Fibroblast of lung (primary cell): Measurements from ENCODE around the gene TMEM234. TPM values are rescaled to one million over a fixed set of nuclear protein-coding genes. Genes with fewer than 3 reads are reported as not detected.

Experiments used
- DNase-seq, 2 donors: peaks; one replicate each; pipeline versions ENCODE4 v3.0.0 to v3.0.0-alpha.2; 2010; ENCODE audit warnings: low read depth in 2 of 2
- H2AFZ ChIP-seq: 2 replicates; pipeline ENCODE4 v1.5.1; 2012; ENCODE audit warnings: low read length, control low read depth, inconsistent platforms
- H3K27ac ChIP-seq: 2 replicates; pipeline ENCODE4 v1.5.1; 2011; ENCODE audit warnings: low read length, control low read depth; ENCODE audit not compliant: insufficient read depth
- H3K27me3 ChIP-seq: 2 replicates; pipeline ENCODE4 v1.5.1; 2011; ENCODE audit warnings: mild to moderate bottlenecking, low read length; ENCODE audit not compliant: control insufficient read depth, insufficient read depth
- H3K36me3 ChIP-seq: 2 replicates; pipeline ENCODE4 v1.5.1; 2011; ENCODE audit warnings: low read length; ENCODE audit not compliant: control insufficient read depth, insufficient read depth
- H3K4me1 ChIP-seq: 2 replicates; pipeline ENCODE4 v1.5.1; 2011; ENCODE audit warnings: low read length; ENCODE audit not compliant: control insufficient read depth, insufficient read depth; ENCODE audit errors: extremely low read depth
- H3K4me2 ChIP-seq: 2 replicates; pipeline ENCODE4 v1.5.1; 2011; ENCODE audit warnings: low read length, control low read depth; ENCODE audit not compliant: insufficient read depth; ENCODE audit errors: extremely low read depth
- H3K4me3 ChIP-seq, 4 experiments: fragments of 200-600 bp in 1 of 4; sonication (generic) in 1 of 4; replicated peaks in 1 of 4; 2 replicates each; pipeline ENCODE4 v1.5.1; 2011 to 2016; ENCODE audit warnings: low read length in 4 of 4, low read depth in 3 of 4, mild to moderate bottlenecking in 3 of 4, control low read depth in 2 of 4, inconsistent platforms in 1 of 4, mixed read lengths in 1 of 4; ENCODE audit not compliant: insufficient read depth in 1 of 4; ENCODE audit errors: control extremely low read depth in 1 of 4
- H3K79me2 ChIP-seq: 2 replicates; pipeline ENCODE4 v1.5.1; 2012; ENCODE audit warnings: mild to moderate bottlenecking, low read length, inconsistent platforms; ENCODE audit not compliant: control insufficient read depth, insufficient read depth
- H3K9ac ChIP-seq: 2 replicates; pipeline ENCODE4 v1.5.1; 2011; ENCODE audit warnings: mild to moderate bottlenecking, low read length, control low read depth; ENCODE audit not compliant: insufficient read depth
- H3K9me3 ChIP-seq: 2 replicates; pipeline ENCODE4 v1.5.1; 2012; ENCODE audit warnings: low read depth, low read length; ENCODE audit not compliant: control insufficient read depth, insufficient read depth
- H4K20me1 ChIP-seq: 2 replicates; pipeline ENCODE4 v1.5.1; 2011; ENCODE audit warnings: low read length; ENCODE audit not compliant: control insufficient read depth, insufficient read depth; ENCODE audit errors: extremely low read depth
- EZH2 ChIP-seq: IDR thresholded peaks from 2 replicates; pipeline ENCODE4 v1.5.1; 2012; ENCODE audit warnings: low read length, control low read depth, mild to moderate bottlenecking; ENCODE audit errors: missing control alignments
- polyA plus RNA-seq, 2 donors: library from polyadenylated mRNA; depleted of rRNA in 1 of 2; stranded (reverse) in 1 of 2; unstranded in 1 of 2; fragments of >200 nt; gene quantifications; 2 replicates each; pipeline ENCODE4 v1.2.1, GENCODE V29; 2011 to 2012; ENCODE audit warnings: missing spikeins in 1 of 2
- total RNA-seq: library from RNA; depleted of rRNA; stranded (reverse); fragments of >200 nt; gene quantifications from 2 replicates; pipeline ENCODE4 v1.2.1, GENCODE V29; 2014
- TF ChIP-seq, protein P1 (sequence below), 2 donors: IDR thresholded peaks in 1 of 2; conservative IDR thresholded peaks in 1 of 2; 1 replicate in 1 of 2; 2 replicates in 1 of 2; pipeline ENCODE4 v1.5.1; 2011 to 2012; ENCODE audit warnings: low read length in 2 of 2, control low read depth in 1 of 2, inconsistent platforms in 1 of 2, low read depth in 1 of 2, mild to moderate bottlenecking in 1 of 2

Gene TMEM234
- total and polyA plus RNA-seq, 2 donors (not counting 1 experiment from before 2014, with no cell fraction given), result 15.8 to 17.5 TPM

DNA sequence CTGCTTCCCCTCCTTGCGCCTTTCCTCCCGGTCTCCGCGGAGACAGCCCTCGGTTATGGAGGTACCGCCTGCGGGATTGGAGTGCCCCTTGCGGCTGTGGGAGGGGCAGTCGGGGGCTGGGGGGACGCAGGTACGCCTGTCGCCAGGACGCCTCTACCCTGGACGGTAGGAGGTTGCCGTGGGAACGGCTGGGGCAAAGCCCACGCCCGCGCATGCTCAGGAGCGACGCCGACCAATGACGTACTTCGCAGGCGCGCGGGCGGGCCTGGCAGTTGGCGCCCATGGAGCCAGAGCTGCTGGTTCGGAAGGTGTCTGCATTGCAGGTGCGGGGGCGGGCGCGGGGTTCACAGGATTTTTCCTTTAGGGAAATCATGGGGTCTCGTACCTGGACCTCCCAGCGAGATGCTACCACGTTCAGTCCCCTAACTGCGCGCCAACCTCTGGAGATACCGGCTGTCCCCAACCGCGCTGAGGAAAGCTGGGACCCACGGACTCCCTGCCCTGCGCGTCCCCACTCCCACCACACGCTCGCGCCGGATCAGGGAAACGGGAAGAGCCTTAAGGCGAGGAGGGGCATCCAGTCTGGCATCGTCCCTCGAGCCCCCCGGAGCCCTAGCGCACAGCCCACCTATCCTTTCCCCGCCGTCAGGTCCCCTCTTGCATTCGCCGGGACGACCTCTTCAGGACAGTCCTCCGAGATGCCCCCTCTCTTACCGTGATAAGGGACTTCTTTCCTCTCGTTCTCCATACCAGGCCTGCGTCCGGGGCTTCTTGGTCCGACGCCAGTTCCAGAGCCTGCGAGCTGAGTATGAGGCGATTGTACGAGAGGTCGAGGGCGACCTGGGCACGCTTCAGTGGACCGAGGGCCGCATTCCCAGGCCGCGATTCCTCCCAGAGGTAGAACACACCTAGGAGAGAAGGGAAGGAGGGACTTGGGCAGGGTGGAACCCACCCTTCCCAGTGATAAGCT is 16.5 kb downstream of the TMEM234 start, which contains the start of gene IQCC:
Gene IQCC, plus strand, starts transcription at position 271 of the 970 bp plus-strand sequence. Its CDS starts 11 bp downstream, at position 282.
- TF ChIP-seq, protein P1, sequence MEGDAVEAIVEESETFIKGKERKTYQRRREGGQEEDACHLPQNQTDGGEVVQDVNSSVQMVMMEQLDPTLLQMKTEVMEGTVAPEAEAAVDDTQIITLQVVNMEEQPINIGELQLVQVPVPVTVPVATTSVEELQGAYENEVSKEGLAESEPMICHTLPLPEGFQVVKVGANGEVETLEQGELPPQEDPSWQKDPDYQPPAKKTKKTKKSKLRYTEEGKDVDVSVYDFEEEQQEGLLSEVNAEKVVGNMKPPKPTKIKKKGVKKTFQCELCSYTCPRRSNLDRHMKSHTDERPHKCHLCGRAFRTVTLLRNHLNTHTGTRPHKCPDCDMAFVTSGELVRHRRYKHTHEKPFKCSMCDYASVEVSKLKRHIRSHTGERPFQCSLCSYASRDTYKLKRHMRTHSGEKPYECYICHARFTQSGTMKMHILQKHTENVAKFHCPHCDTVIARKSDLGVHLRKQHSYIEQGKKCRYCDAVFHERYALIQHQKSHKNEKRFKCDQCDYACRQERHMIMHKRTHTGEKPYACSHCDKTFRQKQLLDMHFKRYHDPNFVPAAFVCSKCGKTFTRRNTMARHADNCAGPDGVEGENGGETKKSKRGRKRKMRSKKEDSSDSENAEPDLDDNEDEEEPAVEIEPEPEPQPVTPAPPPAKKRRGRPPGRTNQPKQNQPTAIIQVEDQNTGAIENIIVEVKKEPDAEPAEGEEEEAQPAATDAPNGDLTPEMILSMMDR (conservative IDR thresholded peaks at IDR 0.05 in 1 of 2, IDR thresholded peaks at IDR 0.05 in 1 of 2; ENCODE audit: low read depth in 1 of 2, low read length in 2 of 2), result no peak
- TF ChIP-seq EZH2, result no peak
- Histone ChIP-seq H3K9me3 (no peaks in the 10 kb centered on the region), H3K9ac (peak within 1 kb of the TSS; percentile 91), H3K4me1 (peaks cover 6% of the 10 kb centered on the region), H3K79me2 (no peaks in the 10 kb centered on the region), H3K27me3 (no peaks in the 10 kb centered on the region), H3K27ac (peak within 1 kb of the TSS; percentile 90), H2AFZ (peak within 1 kb of the TSS; percentile 70), H3K4me3 (peak within 1 kb of the TSS; percentile 76 to 87 (median 82)), H3K36me3 (no peaks in the 10 kb centered on the region), H3K4me2 (peak within 1 kb of the TSS; percentile 99), H4K20me1 (no peaks in the 10 kb centered on the region)
- DNase-seq, result peak; percentile 74 to 77

DNA sequence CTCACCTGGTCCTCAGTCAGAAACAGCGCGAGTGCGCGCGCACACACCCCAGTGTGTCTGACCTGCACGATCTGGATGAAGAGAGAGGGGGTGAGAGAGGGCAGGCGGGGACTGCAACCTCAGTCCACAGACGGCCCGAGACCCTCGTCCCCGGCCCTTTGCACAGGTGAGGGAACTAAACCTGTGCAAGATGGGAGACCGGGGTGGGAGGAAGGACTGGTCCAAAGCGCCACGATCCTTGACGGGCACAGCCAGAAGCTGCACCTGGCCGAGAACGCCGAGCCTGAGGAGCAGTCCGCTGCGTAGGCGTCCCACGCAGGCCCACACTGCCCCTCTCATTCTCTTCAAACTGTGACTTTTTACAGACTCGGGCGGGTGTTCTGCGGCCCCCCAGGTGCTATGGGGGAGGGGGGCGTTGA is 17.2 kb downstream of the TMEM234 start:
- Histone ChIP-seq H3K9me3 (no peaks in the 10 kb centered on the region), H4K20me1 (no peaks in the 10 kb centered on the region), H3K79me2 (no peaks in the 10 kb centered on the region), H3K36me3 (no peaks in the 10 kb centered on the region), H3K4me1 (peaks cover 8% of the 10 kb centered on the region), H3K9ac (peak overlapping the region; percentile 91), H3K27ac (peak overlapping the region; percentile 90), H3K4me2 (peak overlapping the region; percentile 99), H3K27me3 (no peaks in the 10 kb centered on the region), H3K4me3 (peak overlapping the region; percentile 76 to 87 (median 82)), H2AFZ (peak overlapping the region; percentile 56)
- TF ChIP-seq, protein P1 (conservative IDR thresholded peaks at IDR 0.05 in 1 of 2, IDR thresholded peaks at IDR 0.05 in 1 of 2; ENCODE audit: low read depth in 1 of 2, low read length in 2 of 2), result no peak
- no peak for TF ChIP-seq EZH2
- DNase-seq, result no peak

DNA sequence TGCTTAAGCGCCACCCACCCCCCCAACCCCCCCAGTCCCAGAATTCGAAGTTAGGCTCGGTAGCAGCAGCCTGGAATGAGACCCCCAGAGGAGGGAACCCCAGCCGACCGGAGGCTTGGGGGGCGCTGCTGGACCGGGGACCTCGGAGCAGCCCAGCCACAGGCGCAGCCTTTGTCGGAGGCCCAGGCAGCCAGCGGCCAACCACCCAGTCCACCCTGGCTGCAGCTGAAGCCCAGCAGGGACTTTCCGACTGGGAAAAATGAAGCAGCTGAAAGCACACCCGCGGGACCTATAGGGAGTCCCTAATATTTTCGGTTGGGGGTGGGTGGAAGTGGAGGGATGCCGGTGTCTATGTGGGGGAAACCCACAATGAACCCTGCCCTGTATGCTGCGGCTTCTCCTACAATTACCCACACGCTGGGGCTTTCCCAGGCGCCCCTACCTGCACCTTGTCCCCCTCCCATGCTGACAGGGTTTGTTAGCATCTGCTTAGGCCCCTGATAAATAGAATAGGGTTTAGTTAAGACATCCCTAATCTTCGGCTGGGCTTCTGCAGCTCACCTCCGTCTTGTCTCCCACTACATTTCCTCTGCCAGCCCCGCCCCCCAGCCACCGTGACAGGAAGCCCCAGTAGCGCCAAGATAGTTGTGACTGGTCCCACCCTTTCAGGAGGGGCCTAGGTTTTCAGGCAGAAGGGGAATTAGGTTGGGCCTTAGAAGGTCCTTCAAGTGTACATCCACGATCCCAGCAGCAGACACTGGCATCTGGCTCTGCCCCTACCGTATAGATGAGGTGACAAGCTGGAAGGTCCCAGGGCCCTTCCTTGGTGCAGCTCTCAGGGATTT is 20.9 kb downstream of the TMEM234 start:
- H3K9ac ChIP-seq, result peak overlapping the region; percentile 88
- H4K20me1 ChIP-seq, result no peaks in the 10 kb centered on the region
- peak; percentile 46 to 52 for DNase-seq
- no peak for TF ChIP-seq EZH2
- TF ChIP-seq, protein P1 (conservative IDR thresholded peaks at IDR 0.05 in 1 of 2, IDR thresholded peaks at IDR 0.05 in 1 of 2; ENCODE audit: low read depth in 1 of 2, low read length in 2 of 2), result no peak
- peaks cover 20% of the 10 kb centered on the region for H3K4me1 ChIP-seq
- no peaks in the 10 kb centered on the region for H3K79me2 ChIP-seq
- H3K4me3 ChIP-seq, result peak overlapping the region; percentile 66 to 88 (median 82)
- no peaks in the 10 kb centered on the region for H3K9me3 ChIP-seq
- H3K36me3 ChIP-seq, result peaks cover 9% of the 10 kb centered on the region
- peak overlapping the region; percentile 22 for H2AFZ ChIP-seq
- H3K4me2 ChIP-seq, result peak overlapping the region; percentile 87
- peak overlapping the region; percentile 99 for H3K27ac ChIP-seq
- H3K27me3 ChIP-seq, result no peaks in the 10 kb centered on the region
